Right renal cortex interstitium (tissue), 3 donors: ENCODE measurements around the gene LARP1. TPM values are rescaled to one million over a fixed set of nuclear protein-coding genes. Genes with fewer than 3 reads are reported as not detected.
"Not testable (repeated sequence)": the region's sequence is repeated elsewhere in the genome, so short reads cannot be mapped to it uniquely, and the experiment has no call there.

Source experiments
- DNase-seq, 3 donors: peaks; one replicate each; pipeline ENCODE4 v3.0.0-alpha.2; 2013; ENCODE audit warnings: low read depth in 3 of 3, low spot score in 2 of 3
- polyA plus RNA-seq, 3 donors: library from polyadenylated mRNA; unstranded; fragments of 120-200 nt; gene quantifications; one replicate each; pipeline ENCODE4 v1.2.1, GENCODE V29; 2013; ENCODE audit not compliant: insufficient read length in 3 of 3

Gene LARP1
- polyA plus RNA-seq, 3 donors: 133 to 135 (median 133) TPM

DNA sequence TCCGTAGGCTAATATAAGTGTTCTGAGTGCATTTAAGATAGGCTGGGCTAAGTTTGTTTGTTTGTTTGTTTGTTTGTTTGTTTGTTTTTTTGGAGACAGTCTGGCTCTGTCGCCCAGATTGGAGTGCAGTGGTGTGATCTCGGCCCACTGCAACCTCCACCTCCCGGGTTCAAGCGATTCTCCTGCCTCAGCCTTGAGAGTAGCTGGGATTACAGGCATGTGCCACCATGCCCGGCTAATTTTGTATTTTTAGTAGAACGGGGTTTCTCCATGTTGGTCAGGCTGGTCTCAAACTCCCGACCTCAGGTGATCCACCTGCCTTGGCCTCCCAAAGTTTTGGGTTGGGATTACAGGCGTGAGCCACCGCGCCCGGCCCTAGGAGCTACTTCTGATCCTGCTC, 4.7 kb downstream of the LARP1 start:
- DNase-seq: not testable (repeated sequence)

DNA sequence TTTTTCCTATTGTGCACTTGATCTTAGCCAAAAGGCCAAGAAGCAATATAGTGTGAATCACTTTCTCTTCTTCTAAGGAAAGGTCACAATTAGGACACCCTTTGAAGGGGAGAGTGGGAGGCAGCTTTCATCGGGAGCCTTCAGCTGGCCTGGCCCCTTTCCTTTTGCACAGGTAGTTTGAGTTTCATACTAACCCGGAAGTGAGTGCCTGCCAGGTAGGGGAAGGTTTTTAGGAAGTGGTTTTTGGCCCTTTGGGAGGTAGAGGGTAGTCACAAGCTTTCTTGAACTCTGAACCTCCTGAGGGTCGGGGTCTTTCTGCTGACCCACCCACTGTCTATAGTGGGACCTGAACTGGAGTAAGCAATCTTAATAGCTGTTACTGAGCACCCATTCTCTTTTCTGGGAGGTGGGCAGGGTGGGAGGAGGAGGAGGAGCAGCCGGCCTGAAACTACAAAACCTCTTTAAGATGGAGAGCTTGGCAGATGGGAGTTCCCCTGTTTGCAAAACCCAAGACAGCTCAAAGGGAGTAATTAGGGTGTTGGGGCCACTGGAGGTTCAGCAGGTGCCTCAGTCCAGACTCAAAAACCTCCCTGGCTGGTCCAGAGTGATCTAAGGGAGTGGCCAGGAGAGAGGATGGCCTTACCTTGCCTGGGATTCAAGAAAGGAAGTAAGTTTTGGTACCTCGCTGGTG, 6.0 kb downstream of the LARP1 start:
- DNase-seq: no peak

DNA sequence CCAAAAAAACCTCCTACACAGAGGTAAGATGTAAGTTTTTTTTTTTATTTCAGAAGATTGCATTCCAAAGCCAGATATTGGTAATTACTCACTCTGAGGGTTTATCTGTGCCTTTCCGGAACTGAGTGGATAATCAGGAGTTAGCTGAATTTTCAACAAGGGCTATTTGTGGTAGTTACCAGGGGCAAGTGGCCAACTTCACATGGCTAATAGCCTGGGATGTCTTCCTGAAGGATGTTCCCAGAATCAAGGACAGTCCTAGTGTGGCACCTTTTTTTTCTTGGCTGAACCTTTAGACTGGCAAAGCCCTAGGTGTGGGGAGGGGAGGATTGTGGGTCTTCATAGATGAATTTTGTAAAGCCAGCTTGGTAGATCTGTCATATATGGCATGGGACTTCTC, 7.1 kb downstream of the LARP1 start:
- DNase-seq: no peak

DNA sequence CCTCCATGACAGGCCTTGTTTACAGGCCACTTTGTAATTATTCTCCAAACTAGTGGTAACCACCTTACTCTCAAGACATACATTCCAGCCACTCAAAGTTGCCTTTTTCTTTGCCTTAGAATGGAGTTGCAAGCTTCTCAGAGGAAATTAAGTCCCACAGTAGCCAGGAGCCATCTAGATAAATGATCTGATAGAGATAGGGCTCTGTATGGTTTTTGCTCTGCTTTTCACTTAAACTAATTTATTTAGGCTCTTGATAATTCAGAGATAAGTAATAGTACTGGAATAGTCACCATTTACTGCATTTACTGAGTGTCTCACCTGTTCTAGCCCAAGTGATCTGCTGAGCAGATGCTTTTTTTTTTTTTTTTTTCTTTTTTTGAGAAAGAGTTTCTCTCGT, 7.5 kb downstream of the LARP1 start:
- no peak for DNase-seq

DNA sequence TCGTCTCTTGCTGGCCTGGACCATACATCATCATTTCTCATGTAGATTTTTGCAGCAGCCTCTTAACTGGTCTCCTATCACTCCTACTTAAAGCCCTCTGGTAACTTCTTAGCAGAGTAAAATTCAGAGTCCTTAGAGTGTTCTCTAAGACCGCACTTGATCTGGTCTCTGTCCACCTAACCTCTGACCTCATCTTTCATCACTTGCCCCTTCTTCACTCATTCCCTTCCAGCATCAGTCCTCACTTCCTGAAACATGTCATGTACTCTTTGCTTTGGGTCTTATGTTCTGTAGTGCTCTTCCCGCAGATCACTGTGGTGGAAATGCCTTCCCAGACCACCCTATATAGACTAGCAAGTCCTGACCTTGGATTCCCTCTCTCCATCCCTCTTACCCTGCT, 9.8 kb downstream of the LARP1 start:
- DNase-seq: no peak

DNA sequence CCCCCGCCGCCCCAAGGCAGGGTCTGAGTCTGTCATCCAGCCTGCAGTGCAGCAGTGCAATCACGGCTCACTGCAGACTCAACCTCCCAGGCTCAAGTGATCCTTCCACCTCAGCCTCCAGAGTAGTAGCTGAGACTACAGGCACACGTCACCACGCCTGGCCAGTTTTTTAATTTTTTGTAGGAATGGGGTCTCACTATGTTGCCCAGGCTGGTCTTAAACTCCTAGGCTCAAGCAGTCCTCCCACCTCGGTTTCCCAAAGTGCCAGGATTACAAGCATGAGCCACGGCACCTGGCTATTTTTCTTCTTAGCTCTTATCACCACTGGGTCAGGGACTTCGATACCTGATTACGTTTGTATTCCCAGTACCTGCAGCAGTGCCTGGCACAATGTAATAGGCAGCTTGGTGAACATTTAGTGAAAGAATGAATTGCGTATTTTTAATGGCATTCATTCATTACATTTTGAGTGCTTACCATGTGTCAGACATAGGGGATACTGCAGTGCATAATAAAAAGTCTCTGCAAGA, 10.3 kb downstream of the LARP1 start:
- no peak for DNase-seq

DNA sequence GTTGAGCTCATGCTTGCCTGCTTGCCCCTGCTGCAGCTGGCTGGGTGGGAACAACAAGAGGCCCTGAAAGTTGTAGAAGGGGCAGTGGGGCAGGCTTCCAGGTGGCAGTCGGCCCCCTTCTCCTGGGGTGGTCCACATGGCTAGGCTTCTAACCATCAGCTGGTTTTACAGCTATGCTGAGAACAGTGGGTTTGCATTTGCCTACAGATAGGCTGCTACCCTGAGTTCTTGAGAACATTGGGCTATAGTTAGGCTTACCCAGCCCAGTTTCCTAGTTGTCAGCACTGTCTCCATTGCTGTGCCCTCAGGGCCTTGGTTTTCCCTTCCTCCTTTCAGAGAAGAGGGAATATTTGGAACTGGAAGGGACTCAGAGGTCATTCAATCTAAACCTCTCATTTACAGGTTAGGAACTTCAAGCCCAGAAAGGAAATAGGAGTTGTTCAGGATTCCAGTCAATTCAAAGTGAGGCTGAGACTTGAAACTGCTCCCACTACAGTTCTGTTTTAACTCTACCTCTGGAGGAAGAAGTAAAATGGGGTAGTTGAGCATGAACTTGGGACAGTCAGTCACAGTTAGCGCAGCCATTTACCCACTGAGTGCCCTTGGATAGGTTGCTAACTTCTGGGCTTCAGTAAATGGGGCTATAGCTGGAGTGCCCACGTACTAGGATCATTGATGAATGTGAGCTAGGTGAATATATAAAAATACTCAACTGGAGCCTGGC, 11.5 kb downstream of the LARP1 start:
- DNase-seq: no peak

DNA sequence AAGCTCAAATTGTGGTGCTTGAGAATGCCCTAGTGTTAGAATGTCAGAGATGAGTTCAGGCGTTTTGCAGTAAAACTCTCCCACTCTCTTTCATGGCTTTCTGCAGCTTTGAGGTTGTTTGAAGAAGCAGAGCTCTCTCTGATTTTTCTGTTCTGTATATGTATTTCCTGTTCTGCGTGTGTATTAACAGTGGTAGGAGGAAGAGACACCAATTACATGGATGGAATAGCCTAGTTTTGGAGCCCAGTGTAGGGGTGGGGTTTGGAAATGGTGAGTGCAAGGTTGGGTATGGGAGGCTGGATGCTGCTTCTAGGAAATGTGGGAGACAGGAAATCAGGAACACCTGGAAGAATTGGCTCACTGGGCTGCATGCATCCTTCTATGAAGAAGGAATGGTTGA, 12.4 kb downstream of the LARP1 start:
- DNase-seq: no peak

DNA sequence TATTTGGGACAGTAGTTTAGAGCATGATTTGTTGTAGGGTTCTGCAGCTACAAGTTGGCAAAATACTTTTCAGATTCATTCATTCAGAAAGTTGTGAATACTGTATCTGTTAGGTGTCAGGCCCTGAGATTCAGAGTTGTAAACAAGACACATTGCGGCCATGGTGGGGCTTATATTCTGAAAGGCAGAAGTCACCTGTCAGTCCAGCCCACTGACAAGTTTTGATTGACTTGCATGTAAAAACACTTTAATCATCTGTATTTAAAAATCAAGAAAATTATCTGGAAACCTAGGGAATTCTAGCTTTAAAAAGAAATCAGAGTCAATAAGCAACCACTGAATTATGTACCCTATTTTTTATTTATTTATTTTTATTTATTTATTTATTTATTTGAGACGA, 13.0 kb downstream of the LARP1 start:
- no peak for DNase-seq

DNA sequence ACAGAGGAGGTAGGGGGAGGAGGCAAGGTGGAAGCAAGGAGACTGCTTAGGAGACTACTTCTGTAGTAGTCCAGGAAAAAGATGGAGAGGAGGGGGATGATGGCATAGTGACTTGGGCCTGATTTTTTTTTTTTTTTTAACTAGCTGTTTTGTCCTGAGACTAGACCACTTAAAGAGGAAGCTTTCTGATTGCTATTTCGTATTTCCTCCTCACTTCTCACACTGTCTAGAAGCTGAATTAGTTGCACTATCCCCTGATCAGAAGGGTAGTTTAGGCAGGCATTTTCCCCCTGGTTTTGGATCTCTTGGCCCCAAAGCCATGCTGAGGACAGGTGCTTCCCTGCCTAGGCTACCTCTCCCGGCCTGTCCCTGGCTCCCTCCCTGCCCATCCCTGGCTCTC, 14.9 kb downstream of the LARP1 start:
- no peak for DNase-seq

DNA sequence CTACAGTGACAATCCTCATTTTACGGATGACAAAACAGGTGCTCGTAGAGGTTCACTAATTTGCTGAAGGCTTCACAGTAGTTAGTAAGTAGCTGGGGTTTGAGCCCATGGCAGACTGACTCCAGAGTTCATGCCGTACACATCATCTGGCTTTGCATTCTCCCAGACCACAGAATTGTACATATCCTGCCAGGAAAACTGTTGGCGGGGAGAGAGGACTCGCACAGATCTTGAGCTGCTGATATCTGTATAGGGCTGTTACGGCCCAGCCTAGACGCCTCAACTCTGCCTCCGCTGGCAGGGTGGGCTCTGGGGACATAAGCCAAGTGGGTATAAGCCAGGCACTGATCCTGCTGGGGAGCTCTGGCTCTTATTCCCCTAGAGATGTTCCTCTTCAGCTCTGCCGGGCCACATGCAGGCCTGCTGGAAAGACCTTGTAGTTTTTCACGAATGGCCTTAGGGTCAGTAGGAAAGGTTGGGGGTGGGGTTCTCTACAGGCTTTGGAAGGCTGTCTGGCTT, 16.3 kb downstream of the LARP1 start:
- no peak for DNase-seq

DNA sequence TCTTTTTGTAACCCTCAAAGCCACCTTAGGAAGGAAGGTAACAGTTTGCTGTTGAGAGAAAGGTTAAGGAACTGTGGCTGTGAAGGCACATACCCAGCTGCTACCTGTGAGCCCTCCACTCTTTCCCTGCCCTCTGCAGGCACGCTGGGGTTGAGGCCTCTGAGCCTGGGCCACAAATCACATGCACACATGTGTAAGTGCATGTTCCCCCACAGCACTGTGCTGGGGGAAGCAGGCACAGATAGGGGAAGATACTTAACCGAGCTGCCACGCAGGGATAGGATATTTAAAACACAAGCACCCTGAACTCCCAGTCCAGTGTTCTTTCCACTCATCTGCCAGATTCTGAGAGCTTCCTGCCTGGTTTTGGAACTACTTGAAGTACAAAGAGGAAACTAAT, 18.1 kb downstream of the LARP1 start:
- no peak for DNase-seq

DNA sequence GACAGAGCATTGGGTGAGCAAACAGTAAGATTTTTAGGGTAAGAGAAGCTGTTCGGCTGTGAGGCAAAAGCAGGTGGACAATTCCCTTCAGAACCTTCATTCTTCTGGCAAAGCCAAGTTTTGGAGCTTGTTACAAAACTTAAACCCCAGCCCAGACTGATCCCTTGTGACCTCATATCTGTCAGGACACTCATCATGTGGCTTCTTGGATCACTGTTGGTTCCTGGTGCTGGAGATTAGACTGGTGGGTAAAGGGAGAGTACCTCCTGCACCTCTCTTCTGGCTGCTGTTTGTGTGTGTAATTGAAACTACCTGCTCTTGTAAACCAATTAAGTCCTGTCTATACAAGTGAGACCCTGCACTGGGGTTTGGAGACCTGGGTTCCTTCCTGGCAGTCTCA, 21.0 kb downstream of the LARP1 start:
- DNase-seq: no peak

DNA sequence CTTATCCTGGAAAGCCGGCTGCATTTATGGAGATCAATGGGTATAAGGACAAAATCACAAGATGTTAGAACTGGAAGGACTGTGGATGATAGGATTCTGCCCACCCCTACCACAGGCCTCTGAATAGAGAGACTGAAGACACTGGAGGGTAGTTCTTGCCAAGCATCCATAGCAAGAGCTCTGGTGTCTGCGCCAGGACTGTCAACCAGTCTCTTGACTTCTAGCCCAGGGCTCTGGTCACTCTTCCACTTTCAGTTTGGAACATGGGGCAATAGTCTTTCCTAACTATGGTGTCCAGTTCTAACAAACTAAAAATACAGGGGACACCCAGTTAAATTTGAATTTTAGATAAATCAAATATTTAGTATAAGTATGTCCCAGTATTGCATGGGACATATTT, 23.4 kb downstream of the LARP1 start:
- no peak for DNase-seq

DNA sequence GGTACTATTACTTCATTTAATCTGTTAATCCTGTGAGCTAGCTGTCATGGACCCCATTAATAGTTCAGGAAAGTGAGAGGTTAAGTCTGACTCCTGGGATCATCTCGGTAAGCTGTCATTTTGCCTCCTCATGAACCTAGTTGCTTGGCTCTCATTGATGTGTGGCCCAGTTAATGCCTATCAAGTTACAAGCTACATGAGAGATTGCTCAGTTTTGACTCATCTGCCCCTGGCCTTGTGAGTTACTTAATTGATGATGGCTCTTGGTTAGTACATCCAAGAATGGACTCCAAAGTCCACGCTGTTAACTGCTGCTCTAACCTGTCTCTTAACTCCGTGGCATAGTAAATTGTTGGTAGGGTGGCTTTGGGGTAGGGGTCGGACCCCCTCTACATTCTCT, 23.9 kb downstream of the LARP1 start:
- no peak for DNase-seq

DNA sequence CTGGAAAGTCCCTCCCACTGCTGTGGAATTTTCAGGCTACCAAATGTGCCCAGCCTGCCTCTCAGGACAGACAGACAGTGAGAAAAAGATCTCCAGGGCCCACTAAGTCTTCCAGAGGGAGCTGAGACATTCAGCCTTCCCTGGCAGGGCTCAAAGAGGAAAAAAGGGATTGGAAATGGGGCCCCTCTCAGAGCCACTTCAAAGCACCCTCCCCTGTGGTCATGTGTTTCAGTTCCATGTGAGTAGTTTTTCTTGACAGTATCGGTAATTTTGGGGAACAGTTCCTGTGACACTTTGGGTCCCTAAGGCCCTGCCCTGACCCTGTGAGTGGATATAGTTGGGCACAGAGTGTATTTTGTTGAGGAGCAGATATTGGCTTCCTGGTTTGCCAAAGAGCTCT, 25.0 kb downstream of the LARP1 start:
- DNase-seq: no peak

DNA sequence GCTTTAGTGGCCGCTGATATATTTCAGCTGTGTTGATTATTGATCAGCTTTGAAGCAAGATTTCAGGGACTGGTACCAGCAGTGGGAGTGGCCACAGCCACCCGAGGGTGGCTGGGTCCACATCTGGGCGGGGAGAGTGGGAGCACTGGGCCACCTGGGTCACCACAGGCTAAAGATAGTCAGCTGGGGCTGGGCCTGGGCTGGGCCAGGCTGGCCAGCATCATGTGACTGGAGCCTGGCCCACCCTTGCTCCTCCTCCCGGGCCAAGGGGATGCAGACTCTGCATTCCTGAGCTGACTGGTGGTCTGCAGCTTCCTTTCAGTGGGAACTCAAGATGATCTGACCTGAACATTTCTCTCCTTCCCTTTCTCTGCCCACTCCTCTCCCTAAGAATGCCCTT, 27.1 kb downstream of the LARP1 start:
- no peak for DNase-seq

DNA sequence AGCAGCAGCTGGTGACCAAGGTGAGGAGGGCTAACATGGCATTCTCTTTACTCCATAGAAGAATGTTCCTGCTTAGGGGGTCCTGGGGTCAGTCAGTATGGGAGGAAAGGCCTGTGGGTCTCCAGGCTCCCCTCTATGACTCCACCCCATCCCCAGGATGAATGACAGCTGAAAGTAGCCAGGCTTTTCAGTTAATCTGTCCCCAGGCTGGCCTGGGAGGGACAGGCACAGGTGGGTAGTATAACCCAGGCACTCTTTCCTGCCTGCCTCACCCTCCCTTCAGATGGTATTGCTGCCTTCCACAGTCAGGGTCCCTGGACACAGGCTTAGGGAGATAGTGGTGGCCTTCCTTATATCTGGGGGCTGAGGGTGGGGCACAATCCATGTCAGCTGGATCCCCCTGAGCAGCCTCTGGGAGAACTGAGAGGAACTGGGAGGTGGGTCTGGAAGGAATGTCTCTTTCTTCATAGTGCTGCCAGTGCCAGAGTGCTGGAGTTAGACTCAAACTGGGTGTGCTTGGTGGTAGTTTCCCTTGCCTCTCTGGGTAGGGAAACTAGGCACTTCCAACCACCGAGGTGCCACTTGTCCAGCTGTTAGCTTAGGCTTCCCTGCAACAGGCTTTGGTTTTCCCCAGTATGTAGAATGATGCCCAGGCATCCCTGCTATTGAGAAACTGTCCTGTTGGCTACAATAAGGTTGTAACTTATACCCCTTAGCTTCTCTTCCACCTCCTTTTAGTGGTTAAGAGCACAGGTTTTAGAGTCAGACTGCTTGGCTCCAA, 27.8 kb downstream of the LARP1 start:
- DNase-seq: no peak

DNA sequence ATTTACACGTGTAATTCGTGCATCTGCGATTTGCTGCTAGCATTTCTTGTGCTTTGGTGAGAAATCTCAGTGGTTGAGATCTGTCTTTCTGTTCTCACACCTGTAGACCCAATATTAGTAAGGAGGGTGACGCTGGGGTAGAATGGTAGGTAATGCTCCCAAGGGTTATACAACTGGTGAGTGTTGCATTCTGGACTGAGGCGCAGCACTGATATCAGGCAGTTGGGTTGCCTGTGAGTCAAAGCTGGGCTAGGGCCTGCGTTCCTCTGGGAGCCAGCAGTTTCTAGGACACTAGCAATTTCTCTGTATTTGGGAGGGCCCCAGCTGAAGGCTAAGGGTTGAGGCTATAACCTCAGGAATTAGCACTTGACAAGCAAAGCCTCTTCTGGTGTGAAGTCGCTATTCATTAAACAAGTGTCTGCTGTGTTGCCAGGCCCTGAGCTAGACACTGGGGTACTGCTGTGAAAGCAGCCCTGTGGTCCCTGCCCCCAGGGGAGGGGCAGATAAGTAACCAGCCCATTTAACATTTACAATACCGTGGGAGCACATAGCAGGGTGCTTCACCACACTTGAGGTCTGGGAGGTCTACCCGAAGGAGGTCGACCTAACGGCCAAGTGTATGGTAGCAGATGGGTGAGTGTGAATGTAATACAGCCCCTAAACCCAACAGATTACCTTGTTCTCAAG, 28.7 kb downstream of the LARP1 start:
- DNase-seq: no peak

DNA sequence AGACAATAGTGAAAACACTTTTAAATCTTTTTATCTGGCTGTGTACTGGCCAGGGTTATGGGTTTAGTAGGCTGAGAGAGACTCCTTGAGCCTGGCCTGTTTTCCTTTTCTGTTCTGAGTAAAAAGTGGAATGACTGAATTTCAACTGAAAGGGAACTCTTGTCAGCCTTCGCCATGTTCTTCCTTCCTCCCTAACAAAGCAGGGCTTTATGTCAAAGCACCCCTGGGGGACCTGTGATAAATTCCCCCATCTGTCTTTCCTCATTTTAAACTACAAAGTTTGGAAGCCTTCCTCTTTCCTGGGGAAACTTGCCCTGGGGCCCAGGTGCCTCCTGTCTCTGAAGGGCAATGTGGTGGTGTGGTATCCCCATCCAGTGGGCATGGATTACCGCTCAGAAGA, 29.7 kb downstream of the LARP1 start:
- no peak for DNase-seq

DNA sequence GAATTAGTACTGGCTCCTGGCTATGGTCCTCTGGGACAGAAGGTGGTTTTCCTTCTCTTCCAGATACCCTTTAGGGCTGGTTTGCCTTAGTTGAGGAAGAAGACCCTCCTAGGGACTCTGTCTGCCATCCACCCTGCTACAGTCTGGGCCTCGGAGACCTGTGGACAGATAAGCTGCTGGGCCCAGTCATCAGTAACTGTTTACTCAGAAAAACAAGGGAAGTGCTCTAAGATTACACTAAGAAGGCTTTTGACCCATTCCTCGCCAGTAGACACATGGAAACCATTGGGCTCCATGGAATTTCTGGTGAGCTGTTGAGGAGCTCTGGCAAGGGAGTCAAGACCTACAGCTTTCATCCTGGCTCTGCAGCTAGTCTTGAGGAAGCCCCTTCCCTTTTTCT, 31.2 kb downstream of the LARP1 start:
- DNase-seq: no peak
